HG02943 (cell line): ENCODE measurements around the gene TTLL9.
"Not testable (repeated sequence)": the region's sequence is repeated elsewhere in the genome, so short reads cannot be mapped to it uniquely, and the experiment has no call there.

Experiments
- ATAC-seq: cut with Tn5 transposase; IDR thresholded peaks from one replicate; pipeline ENCODE4 v1.9.1; 2021; ENCODE audit warnings: mild to moderate bottlenecking, low read depth, moderate library complexity; ENCODE audit not compliant: unreplicated experiment

The TTLL9 gene

GRCh38 chr20:31915491-31916280, 45.3 kb downstream of the TTLL9 start:
- ATAC-seq = no peak

GRCh38 chr20:31916708-31917107, 46.3 kb downstream of the TTLL9 start:
- ATAC-seq = no peak

- ATAC-seq = not testable (repeated sequence)
Observed at GRCh38 chr20:31917962-31918412, 47.6 kb downstream of the TTLL9 start.

GRCh38 chr20:31918466-31919105, 48.2 kb downstream of the TTLL9 start:
- no peak for ATAC-seq

- no peak for ATAC-seq
Observed at GRCh38 chr20:31919410-31920155, 49.1 kb downstream of the TTLL9 start.

GRCh38 chr20:31920275-31920855, 49.9 kb downstream of the TTLL9 start:
- no peak for ATAC-seq

GRCh38 chr20:31921480-31921879, 51.0 kb downstream of the TTLL9 start:
- ATAC-seq = not testable (repeated sequence)

- ATAC-seq = no peak
Observed at GRCh38 chr20:31922181-31922580, 51.7 kb downstream of the TTLL9 start.

- no peak for ATAC-seq
Observed at GRCh38 chr20:31922588-31922987, 52.2 kb downstream of the TTLL9 start.

- no peak for ATAC-seq
Observed at GRCh38 chr20:31923388-31924331, 53.2 kb downstream of the TTLL9 start.

GRCh38 chr20:31924561-31924960, 54.1 kb downstream of the TTLL9 start:
- ATAC-seq = no peak

- no peak for ATAC-seq
Observed at GRCh38 chr20:31925631-31926030, 55.2 kb downstream of the TTLL9 start.

GRCh38 chr20:31926493-31926892, 56.1 kb downstream of the TTLL9 start:
- ATAC-seq = no peak

- no peak for ATAC-seq
Observed at GRCh38 chr20:31927627-31928159, 57.3 kb downstream of the TTLL9 start.

- not testable (repeated sequence) for ATAC-seq
Observed at GRCh38 chr20:31929631-31930030, 59.2 kb downstream of the TTLL9 start.

GRCh38 chr20:31930779-31931178, 60.3 kb downstream of the TTLL9 start:
- no peak for ATAC-seq

- no peak for ATAC-seq
Observed at GRCh38 chr20:31933698-31934097, 63.3 kb downstream of the TTLL9 start.

- no peak for ATAC-seq
Observed at GRCh38 chr20:31934491-31934890, 64.1 kb downstream of the TTLL9 start.

- ATAC-seq = no peak
Observed at GRCh38 chr20:31934968-31935764, 64.7 kb downstream of the TTLL9 start.
